Naive thymus-derived CD4-positive, alpha-beta T cell (primary cell): ENCODE measurements around the gene SLC35F1. TPM values are rescaled to one million over a fixed set of nuclear protein-coding genes. Genes with fewer than 3 reads are reported as not detected.

ENCODE experiments used
- ATAC-seq: fragments of 150-1000 bp; cut with Tn5 transposase; 2 replicates; pipeline ENCODE4 v1.10.0; 2021; ENCODE audit warnings: mild to moderate bottlenecking, moderate library complexity
- CTCF ChIA-PET: fragments of 350-600 bp; sonication (Branson Sonifier 250); formaldehyde crosslinking; loops from one replicate; lab custom pipeline; 2021; ENCODE audit warnings: antibody characterized with exemption; lab: Charles Lee
- POLR2A ChIA-PET: fragments of 350-600 bp; sonication (Branson Sonifier 250); formaldehyde crosslinking; loops from one replicate; lab custom pipeline; 2021; ENCODE audit warnings: antibody characterized with exemption, inconsistent platforms; lab: Charles Lee
- DNase-seq, 9 donors: peaks; one replicate each; pipeline versions ENCODE4 v3.0.0 to v3.0.0-alpha.2; 2020 to 2022; ENCODE audit warnings: mixed read lengths in 1 of 9
- H3K27ac ChIP-seq: one replicate; pipeline ENCODE4 v1.7.0; 2013; ENCODE audit warnings: mild to moderate bottlenecking, low read depth, low read length, moderate library complexity
- H3K27me3 ChIP-seq, 2 donors: one replicate each; pipeline ENCODE4 v1.7.0; 2013; ENCODE audit warnings: low read length in 2 of 2, mild to moderate bottlenecking in 2 of 2, moderate library complexity in 2 of 2; ENCODE audit not compliant: control insufficient read depth in 2 of 2, insufficient read depth in 2 of 2
- H3K36me3 ChIP-seq, 3 experiments: 1 replicate in 2 of 3; 2 replicates in 1 of 3; pipeline ENCODE4 v1.7.0; 2013; ENCODE audit warnings: low read length in 3 of 3, mild to moderate bottlenecking in 3 of 3, moderate library complexity in 1 of 3; ENCODE audit not compliant: insufficient read depth in 3 of 3, control insufficient read depth in 2 of 3
- H3K4me1 ChIP-seq, 2 donors: one replicate each; pipeline ENCODE4 v1.7.0; 2013; ENCODE audit warnings: low read length in 2 of 2, mild to moderate bottlenecking in 2 of 2, moderate library complexity in 1 of 2; ENCODE audit not compliant: control insufficient read depth in 2 of 2, insufficient read depth in 2 of 2
- H3K4me3 ChIP-seq: 2 replicates; pipeline ENCODE4 v1.7.0; 2013; ENCODE audit warnings: mild to moderate bottlenecking, low read length
- H3K9me3 ChIP-seq, 3 experiments: 1 replicate in 2 of 3; 2 replicates in 1 of 3; pipeline ENCODE4 v1.7.0; 2013; ENCODE audit warnings: low read length in 3 of 3; ENCODE audit not compliant: control insufficient read depth in 2 of 3
- H3K27ac Mint-ChIP-seq, 9 donors: one replicate each; pipeline ENCODE4 v1.8.0; 2020 to 2022; ENCODE audit warnings: mixed read lengths in 9 of 9, mild to moderate bottlenecking in 8 of 9, moderate library complexity in 5 of 9, inconsistent platforms in 2 of 9
- H3K27me3 Mint-ChIP-seq, 5 donors: one replicate each; pipeline ENCODE4 v1.8.0; 2021 to 2022; ENCODE audit warnings: mixed read lengths in 5 of 5, mild to moderate bottlenecking in 1 of 5
- H3K36me3 Mint-ChIP-seq, 5 donors: one replicate each; pipeline ENCODE4 v1.8.0; 2020 to 2022; ENCODE audit warnings: mixed read lengths in 5 of 5, mild to moderate bottlenecking in 3 of 5, inconsistent platforms in 1 of 5
- H3K4me1 Mint-ChIP-seq, 7 donors: one replicate each; pipeline ENCODE4 v1.8.0; 2020 to 2022; ENCODE audit warnings: mixed read lengths in 7 of 7, mild to moderate bottlenecking in 3 of 7, inconsistent platforms in 1 of 7
- H3K4me3 Mint-ChIP-seq, 10 donors: one replicate each; pipeline ENCODE4 v1.8.0; 2020 to 2022; ENCODE audit warnings: mild to moderate bottlenecking in 10 of 10, mixed read lengths in 10 of 10, moderate library complexity in 6 of 10, inconsistent platforms in 2 of 10
- H3K9me3 Mint-ChIP-seq, 11 donors: one replicate each; pipeline ENCODE4 v1.8.0; 2020 to 2022; ENCODE audit warnings: mixed read lengths in 11 of 11, mild to moderate bottlenecking in 4 of 11, inconsistent platforms in 1 of 11, moderate library complexity in 1 of 11
- intact Hi-C, 2 donors: fragments of 100-400 bp; cut with micrococcal nuclease; formaldehyde crosslinking; loops; one replicate each; pipeline ENCODE4 v1.15.1; 2023
- polyA plus RNA-seq, 2 donors: library from polyadenylated mRNA; unstranded; fragments of 300-500 nt; fragmentation: Illumina TruSeq; gene quantifications; one replicate each; pipeline ENCODE4 v1.2.3, GENCODE V29; 2021
- total RNA-seq, 6 experiments: library from RNA in 5 of 6; stranded (reverse) in 5 of 6; gene quantifications; 1 replicate in 5 of 6; 2 replicates in 1 of 6; pipeline ENCODE4 v1.2.3 and lab custom pipeline; 2021 to 2026

The SLC35F1 gene
- total and polyA plus RNA-seq, 7 experiments from 2014 or later: not detected

- ChIA-PET CTCF (no interaction called here), POLR2A (no interaction called here)
- intact Hi-C loops: no loop called here
- H3K27ac Mint-ChIP-seq: no peak overlapping the region
- Histone ChIP-seq H3K9me3 (peaks cover 0 to 6% (median 3%) of the 10 kb centered on the region in 3 experiments), H3K4me3 (no peak overlapping the region), H3K4me1 (no peaks in the 10 kb centered on the region), H3K36me3 (no peaks in the 10 kb centered on the region), H3K27me3 (no peaks in the 10 kb centered on the region), H3K27ac (no peak overlapping the region)
- peaks cover 5 to 25% (median 12%) of the 10 kb centered on the region in 11 donors for H3K9me3 Mint-ChIP-seq
- H3K4me3 Mint-ChIP-seq: no peak overlapping the region
- no peaks in the 10 kb centered on the region for H3K4me1 Mint-ChIP-seq
- ATAC-seq (no peak), DNase-seq (no peak)
- H3K36me3 Mint-ChIP-seq: peaks cover 0 to 5% (median 3%) of the 10 kb centered on the region in 5 donors
- H3K27me3 Mint-ChIP-seq: peaks cover 11 to 21% (median 12%) of the 10 kb centered on the region in 5 donors
Observed at GRCh38 chr6:118177720-118178119, 270.7 kb downstream of the SLC35F1 start.

GRCh38 chr6:118179048-118179447 lies 272.0 kb downstream of the SLC35F1 start:
- Histone ChIP-seq H3K9me3 (peaks cover 0 to 4% (median 2%) of the 10 kb centered on the region in 3 experiments), H3K4me1 (no peaks in the 10 kb centered on the region), H3K27me3 (no peaks in the 10 kb centered on the region), H3K4me3 (no peak overlapping the region), H3K36me3 (no peaks in the 10 kb centered on the region), H3K27ac (no peak overlapping the region)
- Mint-ChIP-seq H3K36me3 (peaks cover 0 to 5% (median 3%) of the 10 kb centered on the region in 5 donors), H3K4me3 (no peak overlapping the region), H3K9me3 (peaks cover 3 to 12% (median 7%) of the 10 kb centered on the region in 11 donors), H3K27me3 (peaks cover 11 to 18% (median 15%) of the 10 kb centered on the region in 5 donors), H3K4me1 (no peaks in the 10 kb centered on the region), H3K27ac (no peak overlapping the region)
- intact Hi-C loops: no loop called here
- no peak for DNase-seq
- CTCF ChIA-PET: no interaction called here
- no peak for ATAC-seq
- POLR2A ChIA-PET: no interaction called here

DNA sequence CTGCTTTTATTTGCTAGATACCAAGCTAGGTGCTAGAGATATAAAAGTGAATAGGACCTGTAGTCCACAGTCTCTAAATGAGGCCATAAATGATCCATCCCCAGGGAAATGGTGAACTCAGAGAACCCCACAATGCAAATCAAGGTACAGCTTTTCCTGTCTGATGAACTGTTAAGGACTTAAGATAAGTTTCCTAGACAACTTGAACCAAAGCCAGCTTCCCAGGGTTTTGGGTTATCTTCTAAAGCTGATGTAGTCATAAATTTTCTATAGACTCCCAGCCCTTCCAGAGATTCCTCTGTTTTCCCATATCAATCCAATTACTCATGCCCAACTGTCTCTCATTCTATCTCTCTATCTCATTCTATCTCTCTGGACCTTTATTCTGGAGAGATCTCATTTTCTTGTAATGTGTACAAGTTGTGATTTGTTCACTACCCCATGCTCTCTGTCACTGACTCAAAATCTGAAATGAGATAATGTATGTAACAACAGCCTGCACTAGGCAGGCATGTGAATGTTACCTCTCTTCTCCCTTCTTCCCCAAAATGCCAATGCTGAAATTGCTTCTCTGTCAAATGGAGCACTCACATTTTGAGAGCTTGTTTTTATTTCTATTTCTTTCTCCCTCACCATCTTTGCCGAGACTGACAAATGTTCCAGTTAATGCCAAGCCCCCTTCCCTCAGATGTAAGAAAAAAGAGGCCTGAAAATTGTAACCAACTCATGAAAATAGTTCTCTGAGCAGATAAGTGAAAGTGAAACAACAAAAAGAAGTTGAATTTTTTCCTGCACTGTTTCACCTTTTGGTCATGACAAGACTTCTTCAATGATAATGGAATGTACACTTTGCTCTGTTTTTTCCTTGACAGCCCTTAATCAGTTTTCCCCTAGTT lies 279.9 kb downstream of the SLC35F1 start:
- peaks cover 0 to 5% (median 0%) of the 10 kb centered on the region in 11 donors for H3K9me3 Mint-ChIP-seq
- peak overlapping the region in 9 of 10 donors; percentile 8 to 75 (median 50) for H3K4me3 Mint-ChIP-seq
- peak in 1 of 9 donors; percentile 0 for DNase-seq
- no peaks in the 10 kb centered on the region for H3K9me3 ChIP-seq
- ATAC-seq: no peak
- peaks cover 0 to 5% (median 0%) of the 10 kb centered on the region in 5 donors for H3K36me3 Mint-ChIP-seq
- ChIA-PET POLR2A (no interaction called here), CTCF (no interaction called here)
- H3K27ac Mint-ChIP-seq: peak overlapping the region in 8 of 9 donors; percentile 2 to 77 (median 55)
- no peaks in the 10 kb centered on the region for H3K27me3 ChIP-seq
- H3K4me1 ChIP-seq: no peaks in the 10 kb centered on the region
- H3K4me1 Mint-ChIP-seq: peaks cover 8 to 19% (median 13%) of the 10 kb centered on the region in 7 donors
- H3K27ac ChIP-seq: no peak overlapping the region
- peaks cover 0 to 4% (median 0%) of the 10 kb centered on the region in 5 donors for H3K27me3 Mint-ChIP-seq
- H3K4me3 ChIP-seq: no peak overlapping the region
- no peaks in the 10 kb centered on the region for H3K36me3 ChIP-seq
- intact Hi-C loops: no loop called here

DNA sequence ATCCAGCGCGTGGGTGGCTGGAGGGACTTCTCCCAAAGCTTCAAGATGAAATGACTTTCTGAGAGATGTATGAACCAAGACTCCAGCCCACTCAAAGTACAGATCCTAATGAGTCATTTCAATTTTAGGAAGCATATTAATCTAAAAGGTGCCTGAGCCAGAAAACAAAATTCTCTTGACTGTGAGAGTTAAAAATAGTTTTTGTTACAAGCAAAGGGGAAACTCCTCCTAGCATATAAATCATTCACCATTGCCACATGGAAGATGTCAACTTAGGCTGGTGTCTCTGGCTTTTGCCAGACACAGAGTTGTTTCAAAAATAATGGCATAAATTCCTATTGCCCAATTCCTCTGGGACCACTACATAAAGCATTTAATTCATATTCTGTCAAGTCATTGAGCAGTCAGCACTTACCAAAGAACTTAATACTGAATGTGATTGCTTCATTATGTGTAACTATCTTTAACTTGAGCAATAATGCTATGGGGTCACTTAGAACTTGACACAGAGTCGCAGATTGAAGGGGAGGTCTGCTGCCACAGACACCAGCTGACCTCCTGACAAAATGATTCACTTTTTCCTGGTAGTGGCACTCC lies 280.6 kb downstream of the SLC35F1 start:
- POLR2A ChIA-PET: no interaction called here
- H3K4me3 Mint-ChIP-seq: peak overlapping the region in 9 of 10 donors; percentile 8 to 75 (median 50)

DNA sequence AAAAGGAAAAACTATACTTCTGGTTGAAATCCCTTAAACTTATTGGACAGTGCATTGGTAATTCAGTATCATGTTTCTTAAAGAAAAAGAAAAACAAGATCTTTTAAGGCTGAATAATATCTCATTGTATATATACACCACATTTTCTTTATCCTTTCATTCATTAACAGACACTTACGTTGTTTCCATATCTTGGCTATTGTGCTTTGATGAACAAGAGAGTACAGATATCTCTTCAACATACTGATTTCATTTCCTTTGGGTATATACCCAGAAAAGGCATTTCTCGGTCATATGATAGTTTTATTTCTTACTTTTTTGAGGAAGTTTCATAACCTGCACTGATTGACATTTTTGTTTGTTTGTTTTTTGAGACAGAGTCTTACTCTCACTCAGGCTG lies 281.5 kb downstream of the SLC35F1 start:
- H3K4me3 Mint-ChIP-seq: no peak overlapping the region
- no peaks in the 10 kb centered on the region for H3K36me3 ChIP-seq
- peaks cover 0 to 5% (median 0%) of the 10 kb centered on the region in 11 donors for H3K9me3 Mint-ChIP-seq
- no peak overlapping the region for H3K27ac ChIP-seq
- H3K9me3 ChIP-seq: no peaks in the 10 kb centered on the region
- POLR2A ChIA-PET: no interaction called here
- no peaks in the 10 kb centered on the region for H3K4me1 ChIP-seq
- CTCF ChIA-PET: no interaction called here
- H3K27me3 Mint-ChIP-seq: no peaks in the 10 kb centered on the region
- DNase-seq (no peak), ATAC-seq (no peak)
- H3K4me3 ChIP-seq: no peak overlapping the region
- H3K4me1 Mint-ChIP-seq: peaks cover 8 to 19% (median 13%) of the 10 kb centered on the region in 7 donors
- no peak overlapping the region for H3K27ac Mint-ChIP-seq
- H3K27me3 ChIP-seq: no peaks in the 10 kb centered on the region
- peaks cover 0 to 5% (median 0%) of the 10 kb centered on the region in 5 donors for H3K36me3 Mint-ChIP-seq
- intact Hi-C loops: no loop called here

More for the DNA sequence above, 280.6 kb downstream of the SLC35F1 start:
- no peaks in the 10 kb centered on the region for H3K4me1 ChIP-seq
- intact Hi-C loops: no loop called here
- H3K27me3 Mint-ChIP-seq: peaks cover 0 to 4% (median 0%) of the 10 kb centered on the region in 5 donors
- H3K4me3 ChIP-seq: no peak overlapping the region
- H3K27me3 ChIP-seq: no peaks in the 10 kb centered on the region
- no peaks in the 10 kb centered on the region for H3K36me3 ChIP-seq
- H3K36me3 Mint-ChIP-seq: peaks cover 0 to 5% (median 0%) of the 10 kb centered on the region in 5 donors
- no peaks in the 10 kb centered on the region for H3K9me3 ChIP-seq
- ATAC-seq: no peak
- H3K4me1 Mint-ChIP-seq: peaks cover 8 to 19% (median 13%) of the 10 kb centered on the region in 7 donors
- peak in 1 of 9 donors; percentile 24 for DNase-seq
- H3K9me3 Mint-ChIP-seq: peaks cover 0 to 5% (median 0%) of the 10 kb centered on the region in 11 donors
- no peak overlapping the region for H3K27ac ChIP-seq
- H3K27ac Mint-ChIP-seq: peak overlapping the region in 7 of 9 donors; percentile 5 to 77 (median 66)
- CTCF ChIA-PET: no interaction called here

DNA sequence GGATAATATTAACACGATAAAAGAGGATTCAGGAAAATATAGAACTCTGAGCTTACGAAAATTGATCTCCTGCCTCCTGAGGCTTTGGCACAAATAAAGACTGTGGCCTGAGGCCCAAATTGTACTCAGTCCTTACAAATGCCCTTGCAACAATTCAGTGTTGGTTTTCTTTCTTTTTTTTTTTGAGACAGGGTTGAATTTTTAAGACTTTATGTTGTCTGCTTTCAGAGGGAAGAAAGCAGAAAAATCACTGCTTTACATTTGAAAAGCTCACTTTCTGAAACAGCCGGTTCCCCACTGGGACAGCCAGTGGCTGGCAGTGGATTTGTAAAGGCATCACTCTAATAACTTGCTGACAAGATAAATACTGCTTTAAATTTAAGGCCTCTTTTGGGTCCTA lies 290.5 kb downstream of the SLC35F1 start:
- ChIA-PET CTCF (no interaction called here), POLR2A (no interaction called here)
- Histone ChIP-seq H3K27ac (no peak overlapping the region), H3K4me3 (no peak overlapping the region), H3K9me3 (no peaks in the 10 kb centered on the region), H3K27me3 (no peaks in the 10 kb centered on the region), H3K36me3 (no peaks in the 10 kb centered on the region), H3K4me1 (no peaks in the 10 kb centered on the region)
- H3K36me3 Mint-ChIP-seq: no peaks in the 10 kb centered on the region
- no peaks in the 10 kb centered on the region for H3K4me1 Mint-ChIP-seq
- intact Hi-C loops: no loop called here
- DNase-seq (no peak), ATAC-seq (no peak)
- no peak overlapping the region for H3K4me3 Mint-ChIP-seq
- peaks cover 0 to 4% (median 0%) of the 10 kb centered on the region in 5 donors for H3K27me3 Mint-ChIP-seq
- no peaks in the 10 kb centered on the region for H3K9me3 Mint-ChIP-seq
- H3K27ac Mint-ChIP-seq: no peak overlapping the region
